Colon (tissue), 2 donors: Measurements from ENCODE around the gene NFIA.
"Not testable (repeated sequence)": the region's sequence is repeated elsewhere in the genome, so short reads cannot be mapped to it uniquely, and the experiment has no call there.

Source experiments
- FAIRE-seq: peaks from 2 replicates; lab custom pipeline; 2012; peaks lifted over from hg19 to GRCh38; lab: Jason Lieb, UNC
- donor health status: control.
- donor health status: control.

The NFIA gene

DNA sequence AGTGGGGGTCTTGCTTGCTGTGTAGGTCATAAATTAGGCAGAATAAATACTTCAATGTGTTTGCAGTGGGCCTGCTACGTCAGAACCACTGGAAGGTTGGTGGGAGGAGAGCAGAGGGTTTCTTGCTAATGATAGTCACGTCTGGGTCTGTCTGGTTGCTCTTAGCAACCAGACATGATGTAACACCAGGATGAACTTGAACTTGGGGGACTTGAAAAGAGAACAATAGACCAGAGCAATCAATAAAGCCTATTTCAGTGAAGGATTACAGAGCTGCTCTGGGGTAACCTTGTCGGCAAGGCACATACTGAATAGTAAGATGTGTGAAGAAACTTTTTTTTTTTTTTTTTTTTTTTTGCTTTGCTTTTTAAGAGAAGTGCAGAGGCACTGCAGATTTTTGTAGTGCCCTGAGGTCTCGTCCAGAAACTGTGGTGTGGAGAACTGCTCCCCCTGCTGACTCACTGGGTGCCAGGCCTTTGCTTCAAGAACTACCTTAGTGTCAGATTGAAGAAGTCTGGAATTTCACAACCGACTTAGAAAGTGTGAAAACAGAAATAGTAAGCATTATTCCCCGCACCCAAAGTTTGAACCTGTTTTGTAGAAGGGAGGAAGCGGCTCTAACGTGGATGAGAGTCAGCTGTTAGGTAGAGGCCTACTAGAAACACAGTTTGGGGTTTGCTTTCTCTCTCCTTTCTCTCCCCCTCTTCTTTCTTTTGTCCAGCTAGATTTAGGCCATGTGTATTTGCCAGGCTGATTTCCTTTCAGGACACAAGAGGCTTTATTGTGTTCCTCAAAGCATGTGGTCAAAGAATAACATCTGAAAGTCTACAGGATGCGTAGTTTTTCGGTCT lies 371.0 kb downstream of the NFIA start:
- peak; percentile 43 for FAIRE-seq

DNA sequence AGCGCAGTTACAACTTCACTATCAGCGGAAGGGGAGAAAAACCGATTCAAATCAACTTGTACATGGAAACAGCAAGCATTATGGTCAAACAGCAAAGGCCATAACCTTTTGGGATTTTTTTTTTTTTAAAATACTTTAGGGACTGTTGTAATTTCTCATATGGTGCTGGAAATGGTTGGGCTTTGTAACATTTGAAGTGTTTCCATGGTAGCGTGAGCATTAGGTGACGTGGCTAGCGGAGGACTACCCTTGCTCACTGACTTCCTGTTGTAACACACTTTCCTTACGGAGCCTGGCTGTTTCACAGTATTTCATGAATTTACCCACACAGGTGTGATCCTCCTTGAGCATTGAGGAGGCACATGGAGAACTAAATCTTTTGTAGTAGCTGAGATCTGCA lies 373.0 kb downstream of the NFIA start:
- no peak for FAIRE-seq

DNA sequence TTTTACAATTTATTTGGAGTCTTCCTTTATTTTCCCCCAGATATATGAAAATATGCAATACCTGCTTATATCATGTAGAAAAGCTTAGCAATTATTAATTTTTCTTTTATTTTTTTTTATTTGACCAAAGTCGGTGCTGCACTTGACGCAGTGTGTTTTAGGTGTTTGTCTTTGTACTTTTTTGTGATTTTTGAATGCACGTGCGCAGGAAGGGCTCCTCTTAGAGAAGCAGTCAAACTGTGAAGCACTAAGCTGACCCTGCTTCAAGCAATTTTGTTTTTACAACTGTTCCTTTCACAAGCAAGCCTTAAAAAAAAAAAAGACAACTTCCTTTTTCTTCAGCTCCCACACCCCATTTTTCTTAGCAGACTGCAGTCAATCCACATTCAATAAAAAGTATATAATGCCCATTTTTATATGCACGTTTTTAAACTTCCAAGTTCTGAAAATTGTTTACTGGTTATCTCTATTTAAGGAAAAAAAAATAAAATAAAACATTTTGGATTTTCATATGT lies 375.2 kb downstream of the NFIA start:
- FAIRE-seq, result no peak

DNA sequence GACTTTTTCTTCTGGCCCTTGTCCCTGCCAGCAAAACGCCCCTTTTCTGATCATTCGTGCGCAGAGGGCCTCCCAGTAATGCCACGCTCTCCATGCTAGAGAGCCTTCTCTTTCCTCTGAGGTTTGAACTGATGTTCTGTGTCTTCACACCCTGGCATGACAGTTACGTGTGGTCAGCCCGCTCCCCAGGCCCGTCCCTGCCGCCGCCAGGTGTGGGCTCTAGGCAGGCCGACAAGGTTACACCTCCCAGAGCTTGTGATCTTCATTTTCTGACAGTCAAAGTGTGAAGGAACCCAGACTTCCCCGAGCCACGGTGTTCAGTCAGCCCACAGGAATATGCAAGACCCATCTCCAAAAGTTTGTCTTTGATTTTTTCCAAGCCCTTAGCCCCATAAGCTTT lies 377.0 kb downstream of the NFIA start:
- FAIRE-seq, result no peak

DNA sequence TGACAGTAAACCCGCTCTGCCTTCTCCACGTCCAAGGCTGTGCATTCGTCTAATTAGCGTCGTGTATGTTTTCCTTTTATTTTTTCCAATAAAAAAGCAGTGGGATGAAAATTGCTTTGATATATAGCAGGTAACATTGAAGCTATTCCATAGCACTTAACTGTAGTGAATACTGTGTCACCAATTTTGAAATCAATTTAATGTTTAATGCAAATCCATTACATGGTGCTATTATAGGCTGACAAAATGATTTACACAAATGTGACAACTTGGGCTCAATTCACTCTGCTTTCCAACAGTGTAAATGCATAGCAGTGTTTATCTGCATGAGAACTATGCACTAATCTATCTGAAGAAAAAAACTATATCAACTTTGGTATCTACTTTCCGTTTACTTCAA lies 377.8 kb downstream of the NFIA start:
- no peak for FAIRE-seq

DNA sequence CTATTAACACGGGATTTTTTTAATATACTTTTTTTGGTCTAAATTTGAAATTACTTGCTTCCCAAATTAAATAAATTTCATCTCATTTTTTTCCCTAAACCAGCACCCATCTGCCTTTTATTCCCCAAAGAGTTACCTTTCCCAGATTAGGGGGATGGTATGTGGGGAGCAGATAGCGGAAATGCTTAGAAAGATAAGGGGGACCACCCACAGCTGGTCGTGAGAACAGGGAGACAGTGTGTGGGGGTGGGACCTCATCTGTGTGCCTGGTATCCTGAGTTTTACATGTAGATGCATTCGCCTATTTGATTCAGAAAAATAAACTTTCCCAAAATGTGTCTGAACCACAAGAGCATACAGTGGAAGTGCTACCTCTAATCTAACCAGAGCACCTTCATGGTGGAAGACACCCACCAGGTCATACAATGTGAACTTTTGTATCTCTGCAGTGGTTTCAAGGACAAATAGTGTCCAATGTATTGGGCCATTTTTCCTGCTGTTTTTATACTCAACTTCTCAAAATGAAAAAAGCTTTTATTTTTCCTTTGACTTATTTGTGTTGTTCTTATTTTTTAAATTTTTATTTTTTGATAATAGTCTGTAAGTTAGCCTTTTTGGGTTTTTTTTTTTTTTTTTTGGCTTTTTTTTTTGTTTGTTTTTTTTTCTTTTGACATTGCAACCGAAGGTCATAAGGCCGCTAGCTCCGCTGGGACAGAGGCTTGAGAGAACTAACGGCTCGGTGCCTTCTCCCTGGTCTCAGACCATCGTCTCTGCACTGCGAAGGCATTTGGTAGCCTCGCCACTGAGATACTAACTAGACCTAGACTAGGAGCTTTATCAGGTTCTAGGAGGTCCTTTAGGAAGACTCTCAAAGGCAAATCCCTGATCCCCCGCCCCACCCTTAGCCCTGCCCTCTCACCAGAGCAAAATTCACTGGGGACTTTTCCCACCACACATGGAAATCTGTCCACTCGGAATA lies 379.3 kb downstream of the NFIA start:
- no peak for FAIRE-seq

DNA sequence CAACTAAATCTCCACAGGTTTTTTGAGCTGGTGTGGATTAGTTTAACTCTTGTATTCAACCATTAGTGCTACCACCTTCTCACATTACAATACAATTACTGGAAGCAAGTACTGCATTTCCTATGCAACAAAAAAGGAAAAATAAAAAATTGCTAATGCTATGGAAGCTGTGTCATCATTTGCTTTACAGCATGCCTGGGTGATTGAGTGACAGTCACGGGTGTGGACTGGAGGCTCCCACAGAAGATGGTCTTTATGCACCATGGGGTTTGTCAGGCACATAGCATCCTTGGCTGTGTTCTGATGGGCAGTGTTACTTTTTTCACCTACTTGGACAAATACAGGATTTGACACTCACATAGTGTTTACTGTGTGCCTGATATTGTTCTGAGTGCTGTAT lies 380.3 kb downstream of the NFIA start:
- FAIRE-seq, result no peak

DNA sequence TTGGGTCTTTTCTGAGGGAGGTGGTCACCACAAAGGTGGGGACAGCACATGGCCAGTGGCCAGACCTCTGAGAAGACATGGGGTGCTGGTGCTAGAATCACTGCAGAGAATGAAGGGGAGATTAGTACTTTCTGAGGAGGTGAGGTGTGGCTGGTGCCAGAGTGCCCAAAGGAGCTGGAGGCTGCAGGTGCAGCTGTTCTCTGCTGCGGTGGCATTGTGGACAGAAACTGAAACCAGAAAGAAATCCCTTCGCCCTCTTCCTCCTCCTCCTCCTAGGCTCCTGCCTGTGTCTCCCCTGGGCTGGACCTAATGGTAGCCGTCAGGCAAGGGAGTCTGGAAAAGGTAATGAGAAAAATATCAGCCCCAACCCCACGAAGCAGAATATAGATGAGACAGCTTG lies 380.9 kb downstream of the NFIA start:
- no peak for FAIRE-seq

DNA sequence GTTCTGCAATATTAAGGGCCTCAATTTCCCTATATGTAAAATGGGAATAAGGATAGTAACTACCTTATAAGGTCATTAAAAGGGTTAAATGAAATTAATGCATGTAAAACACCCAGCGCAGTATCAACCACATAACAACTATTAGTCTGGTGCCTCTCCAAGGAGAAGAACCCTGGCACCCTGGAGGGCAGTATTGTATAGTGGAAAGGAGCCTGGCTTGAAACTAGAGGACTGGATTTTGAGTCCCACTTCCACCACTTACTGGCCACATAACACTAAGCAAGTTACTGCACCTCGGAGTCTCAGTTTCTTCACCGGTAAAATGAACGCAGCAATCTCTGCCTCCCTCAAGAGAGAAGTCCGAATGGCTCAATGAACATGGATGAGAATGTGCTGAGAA lies 385.5 kb downstream of the NFIA start:
- not testable (repeated sequence) for FAIRE-seq

DNA sequence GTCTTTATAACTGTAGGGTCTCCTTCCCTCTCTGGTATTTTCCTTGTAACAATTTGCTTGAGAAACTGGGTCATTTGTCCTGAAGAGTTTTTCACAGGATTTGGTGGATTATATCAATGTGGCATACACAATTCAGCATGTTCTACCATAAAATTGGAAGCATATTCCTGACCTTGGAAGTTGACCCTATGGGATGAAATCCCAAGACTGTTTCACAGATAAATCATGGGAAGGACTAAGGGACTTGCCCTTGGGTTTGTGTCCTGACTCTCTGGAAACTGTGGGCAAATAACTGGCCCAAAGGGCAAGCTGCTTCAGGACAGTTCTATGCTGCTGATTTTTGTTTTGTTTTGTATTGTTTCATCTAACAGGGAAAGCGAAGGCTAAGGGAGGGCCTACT lies 387.0 kb downstream of the NFIA start:
- no peak for FAIRE-seq

DNA sequence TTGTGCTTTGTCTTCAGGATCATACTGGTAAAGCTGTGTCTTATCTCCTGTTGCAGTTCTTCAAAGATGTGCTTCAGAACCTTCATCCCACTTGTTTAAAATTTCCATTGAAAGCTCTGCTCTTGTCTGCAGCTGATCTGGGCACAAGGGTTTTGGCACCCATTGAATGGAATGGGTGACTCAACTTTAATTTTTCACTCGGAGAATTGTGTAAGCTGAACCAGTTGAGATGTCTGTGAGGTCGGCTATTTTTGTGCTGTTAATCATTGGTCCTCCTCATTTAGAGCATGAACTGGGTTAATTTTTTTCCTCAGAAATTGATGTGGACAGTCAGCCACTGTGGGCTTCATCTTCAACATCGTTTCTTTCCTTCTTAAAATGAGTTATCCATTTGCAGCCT lies 390.5 kb downstream of the NFIA start:
- no peak for FAIRE-seq

DNA sequence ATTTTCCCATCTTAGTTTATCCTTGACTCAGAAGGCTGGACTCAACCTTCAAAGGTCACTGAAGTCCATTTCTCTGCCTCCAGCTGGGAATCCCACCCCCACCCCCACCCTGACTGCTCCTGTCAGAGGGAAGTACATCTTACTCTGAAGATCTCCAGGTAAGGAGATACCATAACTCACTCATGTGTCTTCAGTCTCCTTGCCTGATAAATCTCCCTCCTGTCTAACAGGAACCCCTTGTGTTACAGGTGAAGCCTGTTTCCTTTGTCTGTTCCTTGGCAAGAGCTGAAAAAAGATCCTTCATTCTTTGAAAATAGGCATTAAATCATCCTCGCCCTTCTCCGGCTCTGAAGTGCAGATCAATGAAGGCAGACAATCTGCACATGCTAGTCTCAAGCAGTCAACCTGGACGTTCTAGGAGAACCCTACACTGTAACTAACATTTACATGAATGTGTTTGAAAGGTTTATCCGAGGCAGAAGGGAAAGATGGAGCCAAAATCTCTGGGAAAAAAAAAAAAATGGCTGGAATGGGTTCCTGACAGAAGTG lies 392.0 kb downstream of the NFIA start:
- no peak for FAIRE-seq

DNA sequence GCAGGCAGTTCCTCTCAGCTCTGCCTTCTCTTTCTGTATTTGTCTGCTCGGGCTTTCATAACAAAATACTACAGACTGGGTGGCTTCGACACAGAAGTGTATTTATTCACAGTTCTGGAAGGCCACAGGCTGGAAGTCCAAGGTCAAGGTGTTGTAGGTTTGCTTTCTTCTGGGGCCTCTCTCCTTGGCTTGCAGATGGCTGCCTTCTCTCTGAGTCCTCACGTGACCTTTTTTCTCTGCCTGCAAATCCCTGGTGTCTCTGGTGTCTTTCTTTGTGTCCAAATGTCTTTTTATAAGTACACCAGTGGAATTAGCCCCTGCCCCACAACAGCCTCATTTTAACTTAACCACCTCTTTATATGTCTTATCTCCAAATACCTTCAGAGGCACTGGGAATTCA lies 392.6 kb downstream of the NFIA start:
- no peak for FAIRE-seq

DNA sequence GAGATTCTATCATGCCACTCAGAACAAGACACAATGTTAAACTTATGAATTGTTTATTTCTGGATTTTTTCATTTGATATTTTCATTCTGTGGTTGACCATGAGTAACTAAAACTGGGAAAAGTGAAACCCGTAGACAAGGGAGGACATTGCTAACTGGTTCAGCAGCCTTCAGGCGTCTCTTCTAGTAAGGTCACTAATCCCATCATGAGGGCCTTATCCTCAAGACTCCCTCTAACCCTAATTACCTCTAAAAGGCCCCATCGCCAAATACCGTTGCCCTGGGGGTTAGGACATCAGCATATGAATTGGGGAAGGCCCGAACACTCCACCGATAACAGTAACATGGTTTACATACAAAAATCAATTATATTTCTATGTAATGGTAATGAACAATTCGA lies 394.9 kb downstream of the NFIA start:
- no peak for FAIRE-seq

DNA sequence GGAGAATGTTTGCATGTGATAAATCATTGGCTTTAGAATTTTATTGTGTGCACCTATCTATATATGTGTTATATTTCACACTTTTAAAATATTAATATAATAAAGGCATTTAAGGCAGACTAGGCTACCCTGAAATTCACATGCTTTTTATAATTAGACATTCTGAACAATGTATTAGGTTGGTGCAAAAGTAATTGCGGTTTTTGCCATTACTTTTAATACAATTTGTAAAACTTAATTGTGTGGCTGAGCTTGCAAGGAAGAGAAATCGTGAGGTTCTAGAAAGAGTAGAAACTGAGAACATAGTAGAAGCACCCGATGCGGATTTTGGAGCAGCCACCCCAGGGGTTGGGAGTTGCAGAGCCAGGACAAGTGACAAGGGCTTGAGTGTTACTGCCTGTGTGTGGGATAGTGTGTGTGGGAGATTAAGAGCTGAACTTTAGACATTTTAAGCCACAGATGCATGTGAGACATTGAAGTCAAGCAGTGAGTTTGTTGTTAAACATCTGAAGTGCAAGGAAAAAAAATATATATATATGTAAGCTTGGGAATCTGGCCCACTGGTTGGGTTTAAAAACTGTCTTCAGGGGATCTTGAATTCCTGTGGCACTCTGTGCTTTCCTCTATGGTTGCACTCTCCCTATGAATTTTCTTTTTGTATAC lies 398.0 kb downstream of the NFIA start:
- FAIRE-seq, result no peak

DNA sequence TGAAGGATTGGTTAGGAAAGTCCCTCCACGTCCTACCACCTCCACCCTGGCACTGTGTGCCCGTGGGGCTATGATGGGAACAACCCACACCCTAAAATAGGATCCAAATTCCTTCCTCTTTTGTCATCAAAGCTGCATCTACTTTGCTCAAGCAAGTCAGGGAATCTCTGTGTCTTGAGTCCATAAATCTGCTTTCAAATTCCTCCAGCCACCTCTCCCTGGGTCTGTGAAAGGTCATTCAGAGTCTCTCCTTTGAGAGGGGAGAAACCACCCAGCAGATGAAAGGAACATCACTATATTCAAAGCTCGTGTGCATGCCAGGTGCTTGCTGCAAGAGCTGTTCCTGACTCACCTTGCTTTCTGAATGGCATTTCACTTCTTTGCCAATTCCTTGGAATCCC lies 399.0 kb downstream of the NFIA start:
- no peak for FAIRE-seq

DNA sequence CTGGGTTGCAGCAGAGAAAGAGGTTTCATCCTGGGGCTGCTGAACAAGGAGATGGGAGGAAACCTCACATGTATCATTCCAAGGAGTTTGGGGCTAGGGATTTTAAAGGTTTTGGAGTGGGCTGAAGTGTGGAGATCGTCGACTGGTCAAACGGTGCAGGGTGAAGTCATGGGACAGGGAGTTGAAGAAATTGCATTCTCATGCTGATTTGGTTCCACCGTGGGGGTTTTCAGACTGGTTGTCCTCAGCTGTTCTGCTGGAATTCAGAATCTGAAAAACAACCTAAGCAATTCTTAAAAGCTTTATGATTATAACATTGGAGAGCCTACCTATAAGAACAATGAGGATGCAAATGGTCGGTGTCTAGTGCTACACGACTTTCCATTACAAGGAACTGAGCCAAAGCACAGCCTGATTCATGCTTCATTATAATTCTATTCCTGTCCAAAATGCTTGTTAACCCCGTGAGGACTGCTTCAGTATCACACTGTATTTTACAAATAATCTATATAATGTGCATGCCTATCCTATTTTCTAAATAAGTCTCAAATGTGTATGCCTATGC lies 399.9 kb downstream of the NFIA start:
- no peak for FAIRE-seq

DNA sequence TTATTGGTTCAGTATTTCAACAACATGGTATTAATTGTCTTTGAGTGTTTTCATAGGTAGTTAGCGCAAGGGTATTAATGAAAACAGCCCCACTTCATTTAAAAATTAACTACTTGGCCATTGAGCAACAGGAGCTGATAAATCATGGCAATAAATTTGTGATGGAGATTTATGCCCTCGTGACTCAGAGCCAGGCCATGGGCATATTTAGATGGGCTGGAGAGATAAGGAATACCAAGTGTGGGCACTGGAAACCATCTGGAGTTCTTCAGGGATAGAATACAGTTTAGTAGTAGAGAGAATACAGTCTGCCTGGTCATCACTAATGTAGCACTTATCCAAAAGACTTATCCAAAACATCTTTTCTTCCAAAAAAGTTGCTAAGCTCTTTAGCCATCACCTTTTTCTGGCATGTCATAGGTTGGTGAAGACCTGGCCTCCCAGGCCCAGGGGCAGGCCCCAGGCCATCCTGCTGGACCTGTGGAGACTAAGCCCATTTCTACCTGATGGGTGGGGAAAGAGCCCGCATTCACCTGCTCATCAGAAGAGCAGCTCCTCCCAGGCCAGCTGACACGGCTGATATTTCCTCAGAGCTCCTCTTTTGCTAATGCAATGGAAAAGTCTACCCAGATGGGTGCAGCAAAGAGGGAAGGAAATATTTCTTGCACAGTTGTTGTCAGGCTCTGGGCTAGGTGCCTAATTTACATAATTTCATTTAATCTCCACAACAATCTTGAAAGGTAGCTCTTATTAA lies 404.6 kb downstream of the NFIA start:
- no peak for FAIRE-seq

DNA sequence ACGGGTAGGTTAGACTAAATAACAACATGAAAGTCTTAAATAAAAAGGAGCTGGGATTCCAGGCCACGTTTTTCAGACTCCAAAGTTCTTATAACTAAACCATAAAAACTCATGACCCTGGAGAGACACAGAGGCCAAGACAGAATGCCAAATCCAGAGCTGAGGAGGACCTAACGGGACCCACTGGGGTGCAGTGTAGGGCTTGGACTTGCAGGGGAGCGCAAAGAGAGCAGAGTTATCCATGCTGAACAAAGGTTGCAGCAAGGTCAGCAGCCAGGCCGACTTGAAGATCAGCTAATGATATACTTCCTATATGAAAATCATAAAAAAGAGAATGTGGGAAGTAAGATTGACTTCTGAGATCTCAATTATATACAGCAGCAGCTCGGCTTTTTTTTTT lies 405.4 kb downstream of the NFIA start:
- FAIRE-seq, result no peak

DNA sequence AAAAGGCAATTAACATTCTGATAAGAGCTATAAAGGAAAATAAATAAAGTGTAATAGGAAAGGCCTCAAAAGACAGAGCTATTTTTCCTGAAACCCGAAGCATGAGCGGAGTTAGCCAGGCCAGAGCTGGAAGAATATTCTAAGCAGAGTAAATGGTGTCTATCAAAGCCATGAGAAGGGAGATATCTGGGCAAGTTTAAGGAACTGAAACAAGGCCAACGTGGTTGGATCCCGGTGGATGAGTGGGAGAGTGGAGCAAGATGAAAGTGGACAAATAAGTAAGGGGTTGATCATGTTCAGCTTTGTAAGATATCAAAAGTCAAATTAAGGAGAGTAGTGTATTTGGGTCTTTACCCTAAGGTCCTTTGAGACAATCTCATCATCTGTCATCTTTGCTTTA lies 408.6 kb downstream of the NFIA start:
- FAIRE-seq, result no peak

DNA sequence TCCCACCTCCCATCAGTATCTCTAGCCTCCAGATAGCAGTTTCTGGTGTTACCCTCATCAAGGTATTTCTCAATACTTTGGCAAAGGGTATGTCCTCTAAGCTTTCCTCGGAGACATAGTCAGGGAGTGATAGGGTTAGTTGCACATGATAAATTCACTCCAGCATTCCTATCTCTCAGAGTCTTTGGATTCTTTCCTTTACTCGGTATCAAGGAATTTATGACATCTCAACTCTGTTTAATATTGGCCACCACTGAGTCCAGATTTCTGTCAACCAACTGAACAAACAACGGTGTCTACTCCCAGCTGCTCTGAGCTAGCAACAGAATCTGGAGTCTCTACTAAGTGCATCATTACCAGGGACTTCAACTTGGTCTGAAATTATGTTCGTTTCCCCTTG lies 409.1 kb downstream of the NFIA start:
- no peak for FAIRE-seq
